Measurements from ENCODE around the gene EIF3M.

- no peak for TF ChIP-seq CTCF (IDR thresholded peaks at IDR 0.05; ENCODE audit: low read depth, low read length, missing input control)
- TF ChIP-seq MAX (IDR thresholded peaks at IDR 0.05), result no peak
- no peak for TF ChIP-seq REST (IDR thresholded peaks at IDR 0.05)
- TF ChIP-seq HNF4G (IDR thresholded peaks at IDR 0.05), result no peak
- TF ChIP-seq RAD21 (IDR thresholded peaks at IDR 0.05), result no peak
- TF ChIP-seq HNF4A (conservative IDR thresholded peaks at IDR 0.05), result no peak
- TF ChIP-seq TAF1 (conservative IDR thresholded peaks at IDR 0.05), result no peak
- no peak for TF ChIP-seq GABPA (IDR thresholded peaks at IDR 0.05 in 1 of 2, conservative IDR thresholded peaks at IDR 0.05 in 1 of 2)
Measured at GRCh38 chr11:32571039-32571438, 12.6 kb upstream of the EIF3M start.

Measured in liver (tissue), 3 donors.